K562 (cell line): ENCODE results near the gene TSSK1B.

Experiments
- BHLHE40 ChIP-seq: IDR thresholded peaks from 2 replicates; pipeline ENCODE4 v1.6.1; 2011; ENCODE audit warnings: low read length, improper control_type of control experiment
- EP300 ChIP-seq: IDR thresholded peaks from 2 replicates; pipeline ENCODE4 v1.6.1; 2012; ENCODE audit warnings: low read length, improper control_type of control experiment
- NRF1 ChIP-seq, 2 experiments: fragments of 450-650 bp; IDR thresholded peaks in 1 of 2; conservative IDR thresholded peaks in 1 of 2; 2 replicates each; pipeline ENCODE4 v1.6.1; 2014; ENCODE audit warnings: mild to moderate bottlenecking in 2 of 2
- SMAD3 ChIP-seq: fragments of 450-650 bp; formaldehyde crosslinking; conservative IDR thresholded peaks from 2 replicates; pipeline ENCODE4 v1.4.0; 2020; ENCODE audit warnings: mild to moderate bottlenecking
- YY1 ChIP-seq, 3 experiments: IDR thresholded peaks; 2 replicates each; pipeline ENCODE4 v1.6.1; 2011; ENCODE audit warnings: low read length in 2 of 3, mild to moderate bottlenecking in 2 of 3, moderate library complexity in 2 of 3, borderline replicate concordance in 1 of 3, control low read depth in 1 of 3, low read depth in 1 of 3; ENCODE audit not compliant: insufficient read depth in 3 of 3, insufficient replicate concordance in 2 of 3, control insufficient read depth in 1 of 3, insufficient read length in 1 of 3; ENCODE audit errors: extremely low read depth in 1 of 3
- TF ChIP-seq, protein P1 (sequence below): sonication (generic); formaldehyde crosslinking; IDR thresholded peaks from 2 replicates; pipeline ENCODE4 v1.8.0; 2022; ENCODE audit warnings: mild to moderate bottlenecking, low read depth, missing genetic modification reagents
- TF ChIP-seq, protein P2 (sequence below), 3 experiments: IDR thresholded peaks in 2 of 3; conservative IDR thresholded peaks in 1 of 3; 2 replicates each; pipeline ENCODE4 v1.5.1; 2011 to 2012; ENCODE audit warnings: low read length in 3 of 3, mild to moderate bottlenecking in 3 of 3, control low read depth in 2 of 3, improper control_type of control experiment in 1 of 3, inconsistent platforms in 1 of 3, low read depth in 1 of 3, mixed read lengths in 1 of 3, moderate library complexity in 1 of 3; ENCODE audit not compliant: insufficient read depth in 2 of 3

DNA sequence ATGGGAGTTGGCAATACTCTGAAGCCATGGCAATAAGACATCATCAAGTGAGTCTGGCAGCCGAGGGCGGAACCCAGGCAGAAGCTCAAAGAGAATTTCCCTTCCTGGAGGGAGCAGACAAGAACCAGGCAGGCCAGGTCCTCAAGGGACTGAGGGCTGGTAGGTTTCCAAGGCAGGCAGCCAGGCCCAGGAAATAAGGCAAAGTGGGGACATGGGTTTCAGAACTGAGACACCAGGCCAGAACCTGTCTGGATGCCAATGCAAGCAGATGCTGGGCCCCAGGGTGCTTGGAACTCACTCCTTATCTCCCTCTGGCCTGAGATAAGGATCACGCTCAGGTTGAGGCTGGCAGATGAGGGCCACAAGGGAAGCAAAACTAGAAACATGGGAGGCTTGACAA, 8.9 kb downstream of the TSSK1B start:
- TF ChIP-seq, protein P1, sequence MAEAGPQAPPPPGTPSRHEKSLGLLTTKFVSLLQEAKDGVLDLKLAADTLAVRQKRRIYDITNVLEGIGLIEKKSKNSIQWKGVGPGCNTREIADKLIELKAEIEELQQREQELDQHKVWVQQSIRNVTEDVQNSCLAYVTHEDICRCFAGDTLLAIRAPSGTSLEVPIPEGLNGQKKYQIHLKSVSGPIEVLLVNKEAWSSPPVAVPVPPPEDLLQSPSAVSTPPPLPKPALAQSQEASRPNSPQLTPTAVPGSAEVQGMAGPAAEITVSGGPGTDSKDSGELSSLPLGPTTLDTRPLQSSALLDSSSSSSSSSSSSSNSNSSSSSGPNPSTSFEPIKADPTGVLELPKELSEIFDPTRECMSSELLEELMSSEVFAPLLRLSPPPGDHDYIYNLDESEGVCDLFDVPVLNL (CRISPR knock-in tag) = no peak
- TF ChIP-seq, protein P2, sequence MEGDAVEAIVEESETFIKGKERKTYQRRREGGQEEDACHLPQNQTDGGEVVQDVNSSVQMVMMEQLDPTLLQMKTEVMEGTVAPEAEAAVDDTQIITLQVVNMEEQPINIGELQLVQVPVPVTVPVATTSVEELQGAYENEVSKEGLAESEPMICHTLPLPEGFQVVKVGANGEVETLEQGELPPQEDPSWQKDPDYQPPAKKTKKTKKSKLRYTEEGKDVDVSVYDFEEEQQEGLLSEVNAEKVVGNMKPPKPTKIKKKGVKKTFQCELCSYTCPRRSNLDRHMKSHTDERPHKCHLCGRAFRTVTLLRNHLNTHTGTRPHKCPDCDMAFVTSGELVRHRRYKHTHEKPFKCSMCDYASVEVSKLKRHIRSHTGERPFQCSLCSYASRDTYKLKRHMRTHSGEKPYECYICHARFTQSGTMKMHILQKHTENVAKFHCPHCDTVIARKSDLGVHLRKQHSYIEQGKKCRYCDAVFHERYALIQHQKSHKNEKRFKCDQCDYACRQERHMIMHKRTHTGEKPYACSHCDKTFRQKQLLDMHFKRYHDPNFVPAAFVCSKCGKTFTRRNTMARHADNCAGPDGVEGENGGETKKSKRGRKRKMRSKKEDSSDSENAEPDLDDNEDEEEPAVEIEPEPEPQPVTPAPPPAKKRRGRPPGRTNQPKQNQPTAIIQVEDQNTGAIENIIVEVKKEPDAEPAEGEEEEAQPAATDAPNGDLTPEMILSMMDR (IDR thresholded peaks at IDR 0.05 in 2 of 3, conservative IDR thresholded peaks at IDR 0.05 in 1 of 3; ENCODE audit: insufficient read depth in 2 of 3, low read depth in 1 of 3, low read length in 3 of 3) = no peak
- TF ChIP-seq SMAD3 (CRISPR knock-in tag) (no peak), NRF1 (conservative IDR thresholded peaks at IDR 0.05 in 1 of 2, IDR thresholded peaks at IDR 0.05 in 1 of 2) (no peak), YY1 (IDR thresholded peaks at IDR 0.05; ENCODE audit: borderline replicate concordance in 1 of 3, control insufficient read depth in 1 of 3, extremely low read depth in 1 of 3, insufficient read depth in 3 of 3, insufficient read length in 1 of 3, insufficient replicate concordance in 2 of 3, low read depth in 1 of 3, low read length in 2 of 3) (no peak), BHLHE40 (no peak), EP300 (no peak)
